ENCODE results near the gene CFAP54.

Gene CFAP54

GRCh38 chr12:96906498-96906848, 417.1 kb downstream of the CFAP54 start:
- DNase-seq = no peak

GRCh38 chr12:96906849-96907670, 417.7 kb downstream of the CFAP54 start, which contains the start of gene NEDD1:
NEDD1 (plus strand) TSS chr12:96907257; CDS start chr12:96909760, 2,503 bp downstream.
- DNase-seq = peak; percentile 25

- no peak for DNase-seq
Observed at GRCh38 chr12:96907671-96908422, 418.5 kb downstream of the CFAP54 start.

DNA sequence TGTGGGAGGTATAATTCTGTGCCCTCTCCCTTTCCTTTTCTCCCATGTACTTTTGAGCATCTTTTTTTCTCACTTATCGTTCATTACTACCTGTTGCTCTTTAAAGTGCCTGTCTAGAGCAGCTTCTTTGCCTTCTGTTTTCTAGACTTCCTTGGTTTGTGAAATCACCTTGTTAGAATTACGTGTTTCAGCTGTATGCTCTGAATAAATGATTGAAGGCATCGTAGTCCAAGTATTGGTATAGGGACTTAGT, 419.0 kb downstream of the CFAP54 start:
- no peak for DNase-seq

DNA sequence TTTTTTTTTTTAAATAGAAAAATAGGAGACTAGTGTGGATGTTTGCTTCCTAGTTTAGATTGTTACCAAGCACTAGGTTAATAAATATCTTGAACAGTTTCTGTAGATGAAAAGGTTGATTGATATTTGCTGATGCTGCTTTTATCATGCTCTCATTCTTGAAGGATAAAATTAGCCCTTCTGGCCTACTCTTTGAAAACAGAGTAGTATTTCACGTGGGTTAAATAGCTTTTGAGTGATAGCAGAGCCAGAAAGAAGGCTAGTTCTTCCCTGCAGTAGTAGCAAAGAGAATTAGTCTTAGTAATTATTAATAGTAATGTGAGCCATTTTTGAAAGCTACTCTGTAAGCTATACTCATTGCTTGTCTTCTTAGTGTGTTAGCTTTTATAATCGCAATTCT, 422.9 kb downstream of the CFAP54 start:
- DNase-seq = no peak

DNA sequence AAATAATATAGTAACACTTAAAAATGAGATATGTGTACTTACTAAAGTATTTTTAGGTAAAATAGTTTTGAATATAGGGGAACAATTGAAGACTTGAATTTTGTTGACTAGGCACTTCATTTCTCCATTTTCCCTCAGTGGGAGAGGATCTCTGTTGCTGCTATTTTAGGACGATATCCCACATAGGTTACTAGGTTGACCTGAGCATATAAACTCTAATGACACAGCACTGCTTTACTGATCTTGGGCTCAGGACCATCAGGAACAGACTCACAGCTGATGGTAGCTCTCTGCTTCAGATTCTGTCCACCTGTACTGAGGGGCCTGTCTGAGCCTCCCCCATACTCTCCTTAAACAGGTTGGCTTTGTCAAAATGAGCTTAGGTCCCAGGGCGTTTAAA, 423.6 kb downstream of the CFAP54 start:
- DNase-seq = no peak

DNA sequence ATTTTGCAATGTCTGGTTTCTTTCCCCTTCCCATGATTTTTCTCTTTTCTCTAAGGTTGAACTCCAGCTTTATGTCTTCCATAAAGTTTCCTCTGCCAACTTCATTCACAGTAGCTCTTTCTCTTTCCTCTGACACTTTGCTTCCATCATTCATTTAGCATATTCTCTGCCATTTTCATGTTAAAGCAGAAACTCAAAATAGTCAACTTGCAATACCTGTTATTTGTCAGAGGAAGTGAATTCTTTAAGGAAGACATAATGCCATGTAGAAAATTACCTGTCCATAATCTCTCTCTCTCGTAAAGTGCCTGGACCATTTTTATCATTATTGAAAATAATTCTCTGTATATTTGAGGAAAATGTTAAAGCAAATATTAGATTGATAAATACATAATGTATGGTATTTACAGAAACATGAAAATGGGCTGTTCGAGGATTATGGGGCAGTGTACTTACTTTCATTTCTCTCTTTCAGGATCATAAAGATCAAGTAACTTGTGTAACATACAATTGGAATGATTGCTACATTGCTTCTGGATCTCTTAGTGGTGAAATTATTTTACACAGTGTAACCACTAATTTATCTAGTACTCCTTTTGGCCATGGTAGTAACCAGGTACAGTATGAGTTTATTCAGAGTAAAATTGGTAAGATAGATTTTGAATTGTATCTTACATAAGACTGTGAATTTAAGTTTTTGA, 430.3 kb downstream of the CFAP54 start:
- no peak for DNase-seq

All from NCI-H1048 (cell line).